IMR-90 (cell line): ENCODE measurements around the gene DOLPP1. TPM values are rescaled to one million over a fixed set of nuclear protein-coding genes. Genes with fewer than 3 reads are reported as not detected.
A peak's percentile ranks its signal among the peaks of the same experiment; 100 is the strongest.

Experiments used
- ATAC-seq: fragments of 200-7000 bp; cut with Tn5 transposase; 2 replicates; pipeline ENCODE4 v1.9.1; 2020; ENCODE audit warnings: low read depth, mild to moderate bottlenecking, moderate library complexity
- BruUV-seq: library from RNA; stranded (reverse); fragments of 400-500 nt; replicated peaks from 2 replicates; lab custom pipeline; 2021; lab: Mats Ljungman, UMichigan
- CTCF ChIA-PET: fragments of 300-600 bp; formaldehyde crosslinking; extraction: SDS; loops from one replicate; lab custom pipeline; 2021; ENCODE audit warnings: antibody characterized with exemption; lab: Yijun Ruan, JAX
- POLR2A ChIA-PET: fragments of 300-600 bp; sonication (Branson Sonifier 250); formaldehyde crosslinking; loops from one replicate; lab custom pipeline; 2022; ENCODE audit warnings: antibody characterized with exemption; ENCODE audit not compliant: unreplicated experiment; lab: Charles Lee
- DNase-seq: peaks from one replicate; pipeline ENCODE4 v3.0.0; 2013
- H2AFZ ChIP-seq: replicated peaks from 2 replicates; pipeline ENCODE3; 2013; ENCODE audit warnings: low read length, mild to moderate bottlenecking; ENCODE audit not compliant: poor library complexity
- H2AK5ac ChIP-seq: 2 replicates; pipeline ENCODE4 v1.6.1; 2013; ENCODE audit warnings: low read depth, low read length, inconsistent platforms
- H2AK9ac ChIP-seq: replicated peaks from 2 replicates; pipeline ENCODE3; 2013; ENCODE audit warnings: mild to moderate bottlenecking, low read depth, low read length, moderate library complexity; ENCODE audit not compliant: poor library complexity
- H2BK120ac ChIP-seq: 2 replicates; pipeline ENCODE4 v1.6.1; 2013; ENCODE audit warnings: low read depth, low read length, inconsistent platforms
- H2BK15ac ChIP-seq: 3 replicates; pipeline ENCODE4 v1.6.1; 2013; ENCODE audit warnings: low read depth, low read length, inconsistent platforms
- H2BK20ac ChIP-seq: 2 replicates; pipeline ENCODE4 v1.6.1; 2013; ENCODE audit warnings: low read depth, mild to moderate bottlenecking, inconsistent platforms, low read length, moderate library complexity
- H2BK5ac ChIP-seq: 2 replicates; pipeline ENCODE4 v1.6.1; 2013; ENCODE audit warnings: mild to moderate bottlenecking, low read depth, low read length, inconsistent platforms; ENCODE audit not compliant: poor library complexity, severe bottlenecking
- H3K14ac ChIP-seq: replicated peaks from 2 replicates; pipeline ENCODE4 v1.6.1; 2013; ENCODE audit warnings: low read depth, low read length, inconsistent platforms
- H3K18ac ChIP-seq: 2 replicates; pipeline ENCODE4 v1.6.1; 2013; ENCODE audit warnings: low read depth, low read length, control low read depth
- H3K23ac ChIP-seq: 2 replicates; pipeline ENCODE4 v1.6.1; 2013; ENCODE audit warnings: low read depth, low read length, inconsistent platforms
- H3K27ac ChIP-seq: 2 replicates; pipeline ENCODE4 v1.5.1; 2013; ENCODE audit warnings: mild to moderate bottlenecking, control low read depth, low read length; ENCODE audit not compliant: insufficient read depth
- H3K27me3 ChIP-seq: 2 replicates; pipeline ENCODE4 v1.6.1; 2013; ENCODE audit warnings: low read length; ENCODE audit not compliant: control insufficient read depth, insufficient read depth
- H3K36me3 ChIP-seq: 2 replicates; pipeline ENCODE4 v1.6.1; 2013; ENCODE audit warnings: low read length, mixed read lengths; ENCODE audit not compliant: control insufficient read depth, insufficient read depth
- H3K4ac ChIP-seq: 2 replicates; pipeline ENCODE4 v1.6.1; 2013; ENCODE audit warnings: low read depth, low read length, inconsistent platforms
- H3K4me1 ChIP-seq: 2 replicates; pipeline ENCODE4 v1.6.1; 2013; ENCODE audit warnings: low read length, mixed read lengths; ENCODE audit not compliant: control insufficient read depth, insufficient read depth
- H3K4me2 ChIP-seq: 2 replicates; pipeline ENCODE4 v1.6.1; 2013; ENCODE audit warnings: low read depth, mild to moderate bottlenecking, control low read depth, low read length, moderate library complexity
- H3K4me3 ChIP-seq: 2 replicates; pipeline ENCODE4 v1.5.1; 2013; ENCODE audit warnings: low read depth, mild to moderate bottlenecking, control low read depth, low read length, moderate library complexity; ENCODE audit not compliant: insufficient read depth
- H3K56ac ChIP-seq: 2 replicates; pipeline ENCODE4 v1.6.1; 2013; ENCODE audit warnings: low read length, inconsistent platforms; ENCODE audit not compliant: insufficient read depth; ENCODE audit errors: extremely low read depth
- H3K79me1 ChIP-seq, 2 experiments: 2 replicates each; pipeline ENCODE4 v1.6.1; 2013; ENCODE audit warnings: low read length in 2 of 2, inconsistent platforms in 1 of 2, low read depth in 1 of 2
- H3K9ac ChIP-seq: 2 replicates; pipeline ENCODE4 v1.6.1; 2013; ENCODE audit warnings: low read depth, low read length, control low read depth
- H3K9me1 ChIP-seq: 2 replicates; pipeline ENCODE4 v1.6.1; 2013; ENCODE audit warnings: low read length, inconsistent platforms; ENCODE audit not compliant: insufficient read depth
- H3K9me3 ChIP-seq: 2 replicates; pipeline ENCODE4 v1.6.1; 2013; ENCODE audit warnings: low read length; ENCODE audit not compliant: control insufficient read depth, insufficient read depth
- H4K20me1 ChIP-seq: 2 replicates; pipeline ENCODE4 v1.6.1; 2013; ENCODE audit warnings: low read length, inconsistent platforms; ENCODE audit not compliant: insufficient read depth
- H4K5ac ChIP-seq: 2 replicates; pipeline ENCODE4 v1.6.1; 2013; ENCODE audit warnings: mild to moderate bottlenecking, low read depth, low read length, control low read depth
- H4K8ac ChIP-seq, 2 experiments: 2 replicates each; pipeline ENCODE4 v1.6.1; 2013; ENCODE audit warnings: low read depth in 2 of 2, low read length in 2 of 2, control low read depth in 1 of 2, inconsistent platforms in 1 of 2
- H4K91ac ChIP-seq: 2 replicates; pipeline ENCODE4 v1.6.1; 2013; ENCODE audit warnings: low read depth, low read length, inconsistent platforms; ENCODE audit not compliant: insufficient read depth
- BHLHE40 ChIP-seq: fragments of 150-350 bp; IDR thresholded peaks from 2 replicates; pipeline ENCODE4 v1.6.1; 2016; ENCODE audit warnings: mild to moderate bottlenecking, low read depth, low read length
- CEBPB ChIP-seq: IDR thresholded peaks from 2 replicates; pipeline ENCODE4 v1.6.1; 2012; ENCODE audit warnings: low read depth, low read length, improper control_type of control experiment
- FOS ChIP-seq: fragments of 150-350 bp; IDR thresholded peaks from 2 replicates; pipeline ENCODE4 v1.6.1; 2016; ENCODE audit warnings: low read depth, low read length
- MAZ ChIP-seq: IDR thresholded peaks from 2 replicates; pipeline ENCODE4 v1.6.1; 2012; ENCODE audit warnings: low read depth, mild to moderate bottlenecking, low read length, improper control_type of control experiment, moderate library complexity, borderline replicate concordance
- MXI1 ChIP-seq: IDR thresholded peaks from 2 replicates; pipeline ENCODE4 v1.6.1; 2012; ENCODE audit warnings: low read depth, mild to moderate bottlenecking, low read length, moderate library complexity, borderline replicate concordance
- POLR2A ChIP-seq: IDR thresholded peaks from 2 replicates; pipeline ENCODE4 v1.6.1; 2012; ENCODE audit warnings: mild to moderate bottlenecking, low read depth, low read length
- RFX5 ChIP-seq: IDR thresholded peaks from 2 replicates; pipeline ENCODE4 v1.8.0; 2012; ENCODE audit warnings: low read depth, mild to moderate bottlenecking, low read length, moderate library complexity
- SMC3 ChIP-seq: fragments of 150-350 bp; IDR thresholded peaks from 2 replicates; pipeline ENCODE4 v1.6.1; 2016; ENCODE audit warnings: low read depth, mild to moderate bottlenecking, antibody characterized with exemption, low read length, moderate library complexity
- WGBS, 2 experiments: methylation state at CpG; one replicate each; pipeline versions ENCODE4 v1.1.5 to v1.1.7; 2013; ENCODE audit warnings: missing lambda C conversion rate in 2 of 2; ENCODE audit not compliant: insufficient read length in 1 of 2; ENCODE audit errors: extremely low coverage in 2 of 2; 5-methylcytosine and 5-hydroxymethylcytosine counted together
- dilution Hi-C: fragments of 300-500 bp; cut with HindIII; formaldehyde crosslinking; loops from one replicate; pipeline ENCODE4 v1.14.3; 2018; ENCODE audit warnings: low sequenced_read_pairs; ENCODE audit not compliant: unreplicated experiment
- in situ Hi-C: fragments of 300-500 bp; cut with MboI; formaldehyde crosslinking; loops from 3 replicates; pipeline ENCODE4 v1.14.3; 2019; ENCODE audit warnings: low sequenced_read_pairs, inconsistent platforms, mixed read lengths
- intact Hi-C: fragments of 100-400 bp; cut with micrococcal nuclease; formaldehyde crosslinking; loops from 2 replicates; pipeline ENCODE4 v1.10.0; 2022
- polyA plus RNA-seq, 3 experiments: library from polyadenylated mRNA; depleted of rRNA; stranded (reverse); fragments of >200 nt; gene quantifications; 2 replicates each; pipeline ENCODE4 v1.2.3, GENCODE V29; 2012; ENCODE audit warnings: low replicate concordance in 1 of 3
- total RNA-seq: library from RNA; depleted of rRNA; stranded (reverse); fragments of >200 nt; gene quantifications from 2 replicates; pipeline ENCODE4 v1.2.3, GENCODE V29; 2012
- TF ChIP-seq, protein P1 (sequence below): fragments of 150-350 bp; IDR thresholded peaks from 2 replicates; pipeline ENCODE4 v1.6.1; 2017; ENCODE audit warnings: mild to moderate bottlenecking, antibody characterized with exemption, low read length, low read depth

The DOLPP1 gene
- total and polyA plus RNA-seq, 2 of the 4 experiments (the other 2 are of a cell fraction) = 7.0 to 16.5 TPM

DNA sequence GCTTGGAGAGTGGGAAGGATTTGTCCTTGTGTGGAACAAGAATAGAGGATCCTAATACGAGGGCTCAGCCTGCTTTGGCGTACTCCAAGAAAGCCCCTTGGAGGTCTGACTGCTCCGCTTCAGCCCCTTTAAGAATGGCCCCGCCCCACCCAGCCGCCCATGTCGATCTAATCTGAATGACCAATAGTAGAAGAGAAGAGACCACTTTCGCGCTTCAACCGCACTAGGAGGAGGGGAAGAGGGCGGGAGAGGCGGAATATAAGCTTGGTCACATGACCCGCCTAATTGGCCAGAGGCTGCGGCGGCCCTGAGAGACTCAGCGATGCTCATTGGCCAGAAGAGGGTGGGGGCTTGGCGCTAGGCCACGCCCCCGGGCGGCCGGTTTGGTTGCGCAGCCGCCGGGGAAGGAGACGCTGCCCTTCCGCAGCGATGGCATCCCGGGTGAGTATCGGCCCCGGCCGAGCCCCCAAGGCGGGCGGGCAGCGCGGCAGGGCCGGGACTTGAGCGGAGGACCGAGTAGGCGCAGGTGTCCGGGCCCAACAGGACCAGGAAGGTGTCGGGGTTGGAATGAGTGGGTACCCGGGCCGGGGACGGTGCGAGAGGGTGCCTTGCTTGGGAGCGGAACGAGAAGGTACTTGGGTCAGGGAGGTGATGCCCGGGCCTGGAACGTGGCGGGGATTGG lies 44.5 kb upstream of the DOLPP1 start, which contains the start of gene MIGA2:
Gene MIGA2, plus strand, starts transcription at position 386 of the 682 bp plus-strand sequence. CDS start 3,969 bp downstream, outside the sequence.
- peak; percentile 98 for ATAC-seq
- peaks cover 6% of the 10 kb centered on the region for H3K36me3 ChIP-seq
- TF ChIP-seq CEBPB (peak; percentile 61), RFX5 (no peak), BHLHE40 (peak; percentile 91), POLR2A (peak; percentile 90), SMC3 (no peak), MXI1 (peak; percentile 59; the same call in 1 of the 2 replicates), FOS (no peak), MAZ (peak; percentile 86; the same call in 1 of the 2 replicates)
- TF ChIP-seq, protein P1, sequence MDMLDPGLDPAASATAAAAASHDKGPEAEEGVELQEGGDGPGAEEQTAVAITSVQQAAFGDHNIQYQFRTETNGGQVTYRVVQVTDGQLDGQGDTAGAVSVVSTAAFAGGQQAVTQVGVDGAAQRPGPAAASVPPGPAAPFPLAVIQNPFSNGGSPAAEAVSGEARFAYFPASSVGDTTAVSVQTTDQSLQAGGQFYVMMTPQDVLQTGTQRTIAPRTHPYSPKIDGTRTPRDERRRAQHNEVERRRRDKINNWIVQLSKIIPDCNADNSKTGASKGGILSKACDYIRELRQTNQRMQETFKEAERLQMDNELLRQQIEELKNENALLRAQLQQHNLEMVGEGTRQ = peak; percentile 96

More for the DNA sequence above, 44.5 kb upstream of the DOLPP1 start, which contains the start of gene MIGA2:
- Histone ChIP-seq H3K23ac (peak within 1 kb of the TSS; percentile 83), H3K9me1 (0 out of 2 replicates have a peak, but pooled peaks cover 10% of the 10 kb centered on the region), H2AK5ac (peak within 1 kb of the TSS; percentile 54), H2AFZ (peak within 1 kb of the TSS; percentile 98), H4K20me1 (peaks cover 13% of the 10 kb centered on the region), H4K91ac (peak within 1 kb of the TSS; percentile 82), H4K5ac (peak within 1 kb of the TSS; percentile 93), H3K4me1 (peaks cover 14% of the 10 kb centered on the region), H3K9ac (peak within 1 kb of the TSS; percentile 94), H2BK120ac (peak within 1 kb of the TSS; percentile 74), H3K79me1 (peaks cover 14 to 38% of the 10 kb centered on the region in 2 experiments; a peak in 3 of 4 replicates), H3K27ac (peak within 1 kb of the TSS; percentile 80), H3K4me3 (peak within 1 kb of the TSS; percentile 96), H2BK20ac (no peak within 1 kb of the TSS), H2BK5ac (peak within 1 kb of the TSS; percentile 74), H3K4ac (peak within 1 kb of the TSS; percentile 83), H3K27me3 (no peaks in the 10 kb centered on the region), H3K14ac (peak within 1 kb of the TSS; percentile 91), H3K4me2 (peak within 1 kb of the TSS; percentile 96), H2AK9ac (peak within 1 kb of the TSS; percentile 98), H3K56ac (peak within 1 kb of the TSS; percentile 49), H2BK15ac (peak within 1 kb of the TSS; percentile 59; the same call in 1 of the 3 replicates), H4K8ac (peak within 1 kb of the TSS; percentile 94 to 98), H3K18ac (peak within 1 kb of the TSS; percentile 62), H3K9me3 (no peaks in the 10 kb centered on the region)
- in situ Hi-C loops = no loop called here
- 0% methylated on average over 33 of the region's 49 CpGs; no CpG with 5 or more reads in 1 of the 2 experiments for WGBS, 2 experiments
- ChIA-PET POLR2A (no interaction called here), CTCF (interaction anchor here (0.5 kb wide), 1 partner anchor 70 kb away, joined by 3 read pairs; no protein-coding TSS in a partner anchor)
- no TSS peak for BruUV-seq
- intact Hi-C loops = no loop called here
- DNase-seq = peak; percentile 98
- dilution Hi-C loops = no loop called here
